DMS153 treated with DMSO at 0.1 percent for 48 hours (cell line): ENCODE results near the gene RASL10A.
A peak's percentile ranks its signal among the peaks of the same experiment; 100 is the strongest.

Source experiments
- DNase-seq: peaks from one replicate; lab custom pipeline; 2025; ENCODE audit not compliant: unreplicated experiment; lab: John Stamatoyannopoulos, UW

Gene RASL10A

GRCh38 chr22:29306835-29307595, 8.5 kb downstream of the RASL10A start:
- DNase-seq, result peak; percentile 17

DNA sequence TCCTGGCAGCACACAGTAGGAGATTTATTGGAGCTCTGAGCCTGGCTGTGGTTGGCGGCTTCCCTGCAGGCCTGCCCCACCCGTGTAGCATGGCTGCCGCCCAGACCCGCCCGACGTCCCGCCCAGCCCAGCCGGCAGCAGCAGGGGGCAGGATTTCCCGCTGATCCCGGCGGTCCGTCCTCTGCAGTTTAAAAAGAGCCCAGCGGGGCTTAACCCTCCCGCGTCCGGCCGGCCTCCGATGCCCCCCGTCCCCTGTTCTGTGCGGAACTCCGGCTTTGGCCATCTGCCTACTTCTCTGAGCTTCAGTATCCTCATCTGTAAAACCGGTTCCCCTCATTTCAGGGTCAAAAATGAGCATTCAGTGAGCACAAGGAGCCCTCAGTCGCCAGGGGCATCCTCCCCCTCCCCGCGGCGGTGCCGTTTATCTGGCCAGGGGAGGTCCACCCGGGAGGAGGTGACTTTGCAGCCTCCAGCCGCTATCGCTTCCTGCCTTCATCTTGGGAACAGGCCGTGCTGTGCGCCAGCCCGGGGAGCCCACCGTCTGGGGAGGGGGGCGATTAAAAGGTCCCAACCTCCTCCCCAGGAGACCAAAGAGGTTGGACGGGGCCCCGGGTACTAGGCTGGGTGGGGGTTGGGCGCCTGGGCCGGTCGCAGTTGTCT, 9.2 kb downstream of the RASL10A start, which contains the start of gene GAS2L1:
Gene GAS2L1 (plus strand): TSS at position 476 of the 660 bp plus-strand sequence. CDS start 1,456 bp downstream, outside the sequence.
- peak; percentile 58 for DNase-seq

GRCh38 chr22:29305836-29306174, 9.7 kb downstream of the RASL10A start:
- DNase-seq, result no peak

GRCh38 chr22:29302681-29303465, 12.6 kb downstream of the RASL10A start:
- no peak for DNase-seq

DNA sequence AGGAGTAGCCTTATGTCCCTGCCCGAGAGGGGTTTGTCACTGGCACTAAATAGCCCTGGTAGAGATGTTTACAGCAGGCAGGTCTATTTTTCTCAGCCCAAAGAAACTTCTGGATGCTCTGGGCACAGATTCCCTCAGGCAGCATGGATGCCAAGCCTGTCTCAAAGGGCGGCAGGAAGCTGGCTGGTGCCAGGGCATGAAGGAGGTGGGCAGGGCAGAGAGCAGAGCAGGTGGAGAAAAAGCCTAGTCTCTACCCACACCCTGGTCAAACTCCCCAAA, 13.2 kb downstream of the RASL10A start:
- DNase-seq, result no peak

GRCh38 chr22:29301716-29302401, 13.6 kb downstream of the RASL10A start:
- no peak for DNase-seq

DNA sequence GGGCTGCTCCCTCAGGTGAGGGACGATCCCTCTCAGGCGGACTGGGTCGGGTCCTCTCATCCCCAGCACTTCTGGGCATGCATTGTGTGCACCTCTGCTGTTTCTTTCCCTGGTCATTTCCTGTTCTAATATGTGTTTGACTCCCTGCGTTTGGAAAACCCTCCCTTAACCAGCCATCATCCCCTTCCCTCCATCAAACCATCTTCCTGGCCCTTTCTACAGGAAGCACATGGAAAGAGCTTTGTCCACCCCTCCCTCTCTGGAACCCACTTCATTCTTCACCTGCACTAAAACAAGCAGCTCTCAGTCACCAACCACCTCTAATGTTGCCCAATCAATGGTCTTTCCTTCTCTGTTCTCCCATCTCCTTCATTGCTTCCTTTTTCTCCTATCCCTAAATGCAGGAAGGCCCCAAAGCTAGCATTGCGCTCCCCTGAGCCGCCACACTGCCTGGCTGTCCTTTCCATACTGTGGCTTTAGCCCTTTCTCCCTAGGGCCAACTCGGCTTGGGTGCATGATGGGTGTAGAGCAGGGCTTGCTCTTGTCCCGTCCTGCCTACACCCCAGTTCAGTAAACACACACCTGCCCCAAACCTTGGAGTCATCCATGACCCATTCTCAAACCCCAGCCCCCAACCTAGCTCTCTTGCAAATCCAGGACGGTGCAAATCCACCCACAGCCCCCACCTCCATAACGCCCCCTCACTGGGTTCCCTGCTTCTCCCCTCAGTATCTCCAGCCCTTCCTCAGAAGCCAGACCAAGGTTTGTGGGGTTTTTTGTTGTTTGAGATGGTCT, 14.5 kb downstream of the RASL10A start:
- DNase-seq, result no peak

DNA sequence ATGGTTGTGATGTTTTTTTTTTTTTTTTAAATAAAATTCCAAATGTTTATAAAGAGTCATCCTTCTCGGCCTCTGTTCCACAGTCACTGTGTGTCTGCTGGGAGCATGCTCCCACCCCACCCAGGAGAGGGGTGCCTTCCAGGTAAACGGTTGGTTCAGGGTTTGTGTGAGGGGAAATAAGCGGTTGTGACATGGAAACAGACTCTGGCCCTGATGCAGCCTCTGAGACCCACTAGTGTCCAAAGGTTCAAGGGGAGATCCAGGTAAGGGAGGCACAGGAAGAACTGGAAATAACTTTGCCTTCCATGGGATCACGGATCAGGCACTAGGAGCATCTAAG, 15.1 kb downstream of the RASL10A start:
- no peak for DNase-seq

- DNase-seq, result no peak
Measured at GRCh38 chr22:29299136-29299900, 16.2 kb downstream of the RASL10A start.

GRCh38 chr22:29298641-29299040, 16.9 kb downstream of the RASL10A start:
- no peak for DNase-seq

DNA sequence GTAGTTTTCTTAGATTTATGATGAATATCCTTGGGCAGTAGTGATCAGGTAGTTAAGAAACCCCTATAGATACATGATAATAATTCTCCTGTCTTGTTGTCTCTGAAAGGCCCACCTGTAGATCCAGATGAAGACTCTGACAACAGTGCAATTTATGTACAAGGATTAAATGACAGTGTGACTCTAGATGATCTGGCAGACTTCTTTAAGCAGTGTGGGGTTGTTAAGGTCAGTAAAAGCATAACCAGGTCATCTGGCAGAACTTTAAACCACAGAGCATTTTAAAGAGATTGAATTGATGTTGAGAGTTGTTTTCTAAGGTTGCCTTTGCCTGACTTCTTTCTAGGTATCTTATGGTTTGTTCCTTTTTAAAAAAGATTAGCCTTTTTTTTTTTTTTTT, 23.1 kb downstream of the RASL10A start:
- no peak for DNase-seq

- DNase-seq, result no peak
Measured at GRCh38 chr22:29291215-29291614, 24.3 kb downstream of the RASL10A start.

- no peak for DNase-seq
Measured at GRCh38 chr22:29290061-29290460, 25.4 kb downstream of the RASL10A start.

DNA sequence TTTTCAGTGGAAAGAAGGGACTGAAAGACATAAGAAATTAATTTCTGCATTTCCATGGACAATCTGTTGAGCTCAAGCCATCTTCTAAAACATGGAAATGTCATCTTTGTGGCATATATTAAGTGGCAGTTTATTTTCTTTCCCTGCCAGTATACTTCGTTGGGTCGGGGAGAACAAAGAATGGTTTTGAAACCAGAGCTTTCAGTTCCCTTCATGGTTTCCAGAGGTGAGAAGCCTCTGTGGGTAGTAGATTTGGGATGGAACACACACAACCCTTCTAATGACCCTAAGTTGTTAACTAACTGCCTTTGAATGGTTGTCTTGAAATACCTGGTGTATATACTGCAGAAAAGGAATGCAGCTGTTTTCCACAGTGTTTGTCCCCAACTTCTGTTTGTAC, 26.7 kb downstream of the RASL10A start:
- no peak for DNase-seq

DNA sequence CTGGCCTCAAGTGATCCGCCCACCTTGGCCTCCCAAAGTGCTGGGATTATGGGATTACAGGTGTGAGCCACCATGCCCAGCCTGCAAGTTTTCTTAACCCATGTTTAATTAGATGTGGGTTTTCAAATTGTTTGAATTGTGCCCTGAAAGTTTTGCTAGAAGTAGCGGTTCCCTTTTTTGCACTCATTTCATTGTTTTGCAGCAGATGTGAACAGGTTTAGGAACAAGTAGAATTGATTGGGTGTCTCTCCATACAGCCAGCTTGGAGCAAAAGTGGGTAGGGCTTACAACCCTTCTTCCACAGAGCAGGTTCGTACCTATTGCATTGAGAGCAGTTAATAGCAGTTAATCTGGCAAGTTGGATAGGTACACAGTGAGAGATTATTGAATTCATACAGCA, 31.3 kb downstream of the RASL10A start:
- DNase-seq, result no peak

DNA sequence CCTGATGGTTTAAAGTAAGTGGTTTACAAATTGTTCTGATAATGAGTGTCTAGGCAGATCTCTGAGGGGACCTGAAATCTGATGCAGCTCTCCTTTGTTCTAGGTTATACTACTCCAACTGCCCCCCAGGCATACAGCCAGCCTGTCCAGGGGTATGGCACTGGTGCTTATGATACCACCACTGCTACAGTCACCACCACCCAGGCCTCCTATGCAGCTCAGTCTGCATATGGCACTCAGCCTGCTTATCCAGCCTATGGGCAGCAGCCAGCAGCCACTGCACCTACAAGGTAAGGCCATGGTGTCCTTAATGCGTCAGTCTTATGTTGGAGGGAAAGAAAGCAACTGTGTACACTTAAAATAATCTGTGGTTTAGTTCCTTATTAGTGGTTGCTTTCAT, 37.6 kb downstream of the RASL10A start:
- no peak for DNase-seq

GRCh38 chr22:29275819-29276565, 39.5 kb downstream of the RASL10A start:
- no peak for DNase-seq

- no peak for DNase-seq
Measured at GRCh38 chr22:29275167-29275566, 40.3 kb downstream of the RASL10A start.

- no peak for DNase-seq
Measured at GRCh38 chr22:29272624-29273023, 42.9 kb downstream of the RASL10A start.
